ENCODE measurements around the gene LMTK3.

LMTK3 gene

DNA sequence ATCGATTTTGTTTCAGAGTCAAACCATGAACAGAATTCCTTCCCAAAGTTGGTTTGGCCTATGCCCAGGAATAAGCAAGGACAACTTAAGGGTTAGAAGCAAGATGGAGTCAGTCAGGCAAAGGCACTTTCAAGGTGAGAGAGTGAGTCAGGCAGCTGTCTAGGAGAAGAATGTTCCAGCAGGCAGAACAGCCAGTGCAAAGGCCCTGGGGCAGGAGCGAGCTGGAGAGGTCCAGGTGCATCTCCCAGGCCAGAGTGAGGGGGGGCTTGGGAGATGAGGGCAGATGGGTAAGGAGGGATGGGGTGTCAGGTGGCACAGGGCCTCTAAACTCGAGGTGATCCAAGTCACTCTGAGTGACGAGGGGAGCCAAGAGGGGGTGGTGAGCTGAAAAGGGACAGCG is 75.0 kb downstream of the LMTK3 start:
- in situ Hi-C loops (cut with HindIII; ENCODE audit: low pct_unique_long_range_greater_than_20kb, low sequenced_read_pairs): no loop called here
- no peak for TF ChIP-seq JUND (IDR thresholded peaks at IDR 0.05; ENCODE audit: low read depth)
- no peak for DNase-seq (ENCODE audit: low read depth in 1 of 2, low spot score in 1 of 2)

Data from T47D (cell line).